OCI-M2 (cell line): ENCODE data around the gene MAG.
"Not testable (repeated sequence)": the region's sequence is repeated elsewhere in the genome, so short reads cannot be mapped to it uniquely, and the experiment has no call there.

Experiments
- DNase-seq: peaks from one replicate; lab custom pipeline; 2025; ENCODE audit not compliant: unreplicated experiment; lab: John Stamatoyannopoulos, UW

The MAG gene

GRCh38 chr19:35279985-35280821 is 11.8 kb upstream of the MAG start:
- DNase-seq = no peak

GRCh38 chr19:35281303-35281702 is 10.7 kb upstream of the MAG start:
- no peak for DNase-seq

- no peak for DNase-seq
Measured at GRCh38 chr19:35284153-35285094, 7.5 kb upstream of the MAG start.

- DNase-seq = no peak
Measured at GRCh38 chr19:35285095-35285449, 6.9 kb upstream of the MAG start.

GRCh38 chr19:35285465-35285864 is 6.5 kb upstream of the MAG start:
- not testable (repeated sequence) for DNase-seq

- not testable (repeated sequence) for DNase-seq
Measured at GRCh38 chr19:35286101-35286500, 5.9 kb upstream of the MAG start.

GRCh38 chr19:35287713-35288112 is 4.2 kb upstream of the MAG start:
- DNase-seq = no peak

GRCh38 chr19:35288331-35288730 is 3.6 kb upstream of the MAG start:
- no peak for DNase-seq

- no peak for DNase-seq
Measured at GRCh38 chr19:35288906-35289305, 3.1 kb upstream of the MAG start.

GRCh38 chr19:35290381-35291127 is 1.4 kb upstream of the MAG start:
- no peak for DNase-seq

- DNase-seq = no peak
Measured at GRCh38 chr19:35291259-35291658, 702 bp upstream of the MAG start.

- no peak for DNase-seq
Measured at GRCh38 chr19:35292421-35293362, 731 bp downstream of the MAG start.

GRCh38 chr19:35293363-35293739 is 1.4 kb downstream of the MAG start:
- no peak for DNase-seq

- no peak for DNase-seq
Measured at GRCh38 chr19:35293808-35294207, 1.8 kb downstream of the MAG start.

GRCh38 chr19:35294328-35294727 is 2.4 kb downstream of the MAG start:
- DNase-seq = no peak

- DNase-seq = no peak
Measured at GRCh38 chr19:35294859-35295791, 3.2 kb downstream of the MAG start.

- no peak for DNase-seq
Measured at GRCh38 chr19:35295792-35296462, 4.0 kb downstream of the MAG start.

- DNase-seq = no peak
Measured at GRCh38 chr19:35296644-35297514, 4.9 kb downstream of the MAG start.
